ENCODE results near the gene LYPD6.

The LYPD6 gene

GRCh38 chr2:149365931-149366583 is 35.7 kb downstream of the LYPD6 start:
- no peak for TF ChIP-seq ZNF274 (IDR thresholded peaks at IDR 0.05; ENCODE audit: low read depth, low read length)
- H3K4me3 ChIP-seq (ENCODE audit: low read length): no peak overlapping the region

GRCh38 chr2:149370061-149370775 is 39.8 kb downstream of the LYPD6 start:
- H3K4me3 ChIP-seq (ENCODE audit: low read length): no peak overlapping the region
- no peak for TF ChIP-seq ZNF274 (IDR thresholded peaks at IDR 0.05; ENCODE audit: low read depth, low read length)

- TF ChIP-seq ZNF274 (IDR thresholded peaks at IDR 0.05; ENCODE audit: low read depth, low read length): no peak
- no peak overlapping the region for H3K4me3 ChIP-seq (ENCODE audit: low read length)
These were observed 41.1 kb downstream of the LYPD6 start for GRCh38 chr2:149371476-149371875.

DNA sequence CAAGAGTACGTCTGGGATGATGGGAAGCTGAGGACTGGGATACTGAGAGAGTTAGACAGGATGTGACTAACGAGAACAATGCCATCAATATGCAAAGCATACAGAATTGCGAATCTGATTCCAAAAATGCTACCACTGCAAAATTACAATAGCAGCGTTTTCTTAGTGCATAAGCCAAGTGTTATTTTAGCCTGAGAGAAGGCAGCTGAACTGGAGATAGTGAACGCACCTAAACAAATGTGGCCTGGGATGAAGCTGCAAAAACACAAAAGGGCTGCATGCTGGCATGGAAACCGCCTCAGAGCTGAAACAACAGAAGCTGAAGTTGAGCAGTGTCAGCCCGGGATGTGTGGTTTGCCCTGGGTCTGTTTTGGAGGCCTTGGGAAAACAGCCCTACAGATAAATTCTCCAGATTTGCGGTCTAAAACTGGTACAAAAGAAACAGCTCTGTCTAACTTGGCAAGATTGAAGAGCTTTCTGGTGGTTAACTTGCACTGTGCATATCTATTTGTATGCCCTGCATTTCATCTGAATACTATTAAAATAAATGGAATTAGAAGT is 45.5 kb downstream of the LYPD6 start:
- no peak for TF ChIP-seq ZNF274 (IDR thresholded peaks at IDR 0.05; ENCODE audit: low read depth, low read length)

DNA sequence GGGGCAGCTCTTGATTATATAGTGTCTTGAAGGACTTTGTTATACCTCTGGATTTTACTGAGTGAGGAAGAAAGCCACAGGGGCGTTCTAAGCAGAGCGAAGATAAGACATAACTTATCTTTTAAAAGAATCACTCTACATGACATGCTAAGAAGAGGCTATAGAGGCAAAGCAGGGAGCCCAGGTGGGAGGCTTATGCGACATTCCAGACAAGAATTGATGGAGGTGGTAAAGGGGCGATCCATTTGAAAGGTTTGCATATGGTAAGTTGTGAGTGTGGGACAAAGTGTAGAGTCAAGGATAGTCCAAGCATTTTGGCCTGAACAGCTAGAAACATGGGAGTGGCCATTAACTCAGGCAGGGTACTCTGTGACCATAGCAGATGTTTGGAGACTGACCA is 49.8 kb downstream of the LYPD6 start:
- no peak overlapping the region for H3K4me3 ChIP-seq (ENCODE audit: low read length)
- no peak for TF ChIP-seq ZNF274 (IDR thresholded peaks at IDR 0.05; ENCODE audit: low read depth, low read length)

More for the DNA sequence above, 45.5 kb downstream of the LYPD6 start:
- no peak overlapping the region for H3K4me3 ChIP-seq (ENCODE audit: low read length)

DNA sequence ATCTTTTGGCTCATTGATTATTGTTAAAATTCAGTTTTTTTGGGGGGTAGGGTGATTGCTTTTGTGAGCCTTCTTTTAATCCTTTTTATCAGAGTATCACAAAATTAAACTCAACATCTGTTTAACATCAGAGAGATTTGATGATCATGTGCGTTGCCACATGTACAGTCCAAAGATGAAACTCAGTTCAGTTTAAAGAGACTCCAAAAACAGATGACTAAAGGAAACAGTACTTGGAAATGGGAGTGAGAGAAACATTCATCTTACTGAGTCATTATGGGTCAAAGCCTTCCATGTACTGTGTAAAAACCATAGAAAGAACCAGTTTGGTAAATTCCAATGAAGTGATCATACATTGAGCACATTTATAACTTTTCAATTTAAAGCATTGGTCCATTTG is 53.0 kb downstream of the LYPD6 start:
- no peak overlapping the region for H3K4me3 ChIP-seq (ENCODE audit: low read length)
- no peak for TF ChIP-seq ZNF274 (IDR thresholded peaks at IDR 0.05; ENCODE audit: low read depth, low read length)

GRCh38 chr2:149385350-149385749 is 55.0 kb downstream of the LYPD6 start:
- TF ChIP-seq ZNF274 (IDR thresholded peaks at IDR 0.05; ENCODE audit: low read depth, low read length): no peak
- H3K4me3 ChIP-seq (ENCODE audit: low read length): no peak overlapping the region

GRCh38 chr2:149387411-149387810 is 57.0 kb downstream of the LYPD6 start:
- no peak overlapping the region for H3K4me3 ChIP-seq (ENCODE audit: low read length)
- no peak for TF ChIP-seq ZNF274 (IDR thresholded peaks at IDR 0.05; ENCODE audit: low read depth, low read length)

DNA sequence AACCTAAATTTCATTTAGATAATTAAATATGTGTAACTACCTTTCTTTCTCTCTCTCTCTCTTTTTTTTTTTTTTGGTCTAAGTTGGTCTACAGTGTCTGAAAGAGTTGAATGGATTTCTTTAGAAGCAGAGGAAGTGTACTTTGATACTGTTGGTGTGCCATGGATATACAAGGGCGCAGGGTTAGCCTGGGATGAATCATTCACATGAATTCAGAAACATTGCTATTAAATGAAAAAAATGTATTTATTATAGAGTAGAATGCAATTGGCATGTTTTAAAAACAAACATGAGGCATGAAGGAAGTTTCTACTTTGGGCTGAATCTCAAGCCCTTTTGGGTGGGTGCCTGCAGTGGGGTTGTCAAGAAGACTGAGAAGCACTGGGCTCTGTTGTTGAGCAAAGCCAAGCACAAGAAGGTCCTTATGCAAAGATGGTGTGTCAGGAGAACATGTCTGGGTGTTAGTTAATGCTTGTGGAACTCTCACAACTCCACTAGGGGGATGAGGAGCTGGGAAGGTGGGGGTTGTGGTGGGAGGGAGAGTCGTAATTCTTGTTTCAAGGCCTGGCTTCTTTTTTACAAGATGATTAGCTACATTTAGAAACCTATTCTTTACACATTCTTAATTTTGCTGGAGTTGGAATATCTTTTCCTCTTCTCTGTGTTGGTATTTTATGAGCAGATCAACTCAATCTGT is 57.9 kb downstream of the LYPD6 start:
- H3K4me3 ChIP-seq (ENCODE audit: low read length): no peak overlapping the region

DNA sequence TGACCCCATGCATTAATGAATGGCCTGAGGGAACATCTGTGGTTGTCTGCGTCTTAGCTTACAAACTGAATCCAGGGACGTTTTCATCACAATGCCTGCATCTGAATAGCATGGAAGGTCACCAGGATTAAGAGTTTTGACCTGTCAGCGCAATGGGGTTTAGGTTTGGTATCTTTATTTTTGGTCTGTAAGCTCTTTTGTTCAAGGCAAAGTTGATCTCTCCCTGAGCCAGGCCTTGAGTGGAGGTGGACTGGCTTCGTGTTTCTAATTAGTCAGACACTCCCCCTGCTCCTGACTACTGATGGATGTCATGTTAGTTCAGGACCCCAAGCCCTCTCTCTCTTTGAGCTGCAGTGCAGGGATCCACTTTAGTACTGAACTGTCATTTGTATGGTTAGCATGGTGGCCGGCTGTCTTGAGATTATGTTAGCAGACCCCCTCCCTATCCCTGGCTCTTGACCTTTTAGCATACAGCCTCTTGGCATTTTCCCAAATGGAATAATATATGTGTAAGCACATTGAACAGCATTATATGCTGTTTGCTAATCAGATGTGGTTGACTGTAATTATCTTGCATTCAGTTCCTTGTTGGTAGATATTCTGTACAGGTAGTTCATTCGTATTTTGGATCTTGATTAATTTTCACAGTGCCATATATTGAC is 59.2 kb downstream of the LYPD6 start:
- no peak overlapping the region for H3K4me3 ChIP-seq (ENCODE audit: low read length)
- no peak for TF ChIP-seq ZNF274 (IDR thresholded peaks at IDR 0.05; ENCODE audit: low read depth, low read length)

More for the DNA sequence above, 57.9 kb downstream of the LYPD6 start:
- TF ChIP-seq ZNF274 (IDR thresholded peaks at IDR 0.05; ENCODE audit: low read depth, low read length): no peak

DNA sequence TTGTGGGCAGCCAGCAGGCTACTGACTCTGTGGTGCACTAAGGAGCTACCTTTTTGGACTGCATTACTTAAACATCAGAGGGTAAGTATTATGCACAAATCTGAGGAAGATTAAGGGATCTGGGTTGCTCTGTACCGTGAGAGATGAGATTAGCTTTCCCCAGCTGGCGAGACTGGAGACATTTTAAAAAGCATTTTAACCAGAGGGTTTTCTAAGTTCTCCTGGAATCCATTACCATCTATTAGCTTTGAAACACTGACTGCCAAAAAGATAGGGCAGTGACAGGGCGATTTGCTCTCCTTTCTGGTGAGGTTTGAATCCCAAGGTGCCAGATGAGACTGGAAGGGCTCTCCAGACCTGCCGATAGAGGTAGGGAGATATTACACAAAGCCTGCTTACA is 63.2 kb downstream of the LYPD6 start:
- no peak overlapping the region for H3K4me3 ChIP-seq (ENCODE audit: low read length)
- TF ChIP-seq ZNF274 (IDR thresholded peaks at IDR 0.05; ENCODE audit: low read depth, low read length): no peak

DNA sequence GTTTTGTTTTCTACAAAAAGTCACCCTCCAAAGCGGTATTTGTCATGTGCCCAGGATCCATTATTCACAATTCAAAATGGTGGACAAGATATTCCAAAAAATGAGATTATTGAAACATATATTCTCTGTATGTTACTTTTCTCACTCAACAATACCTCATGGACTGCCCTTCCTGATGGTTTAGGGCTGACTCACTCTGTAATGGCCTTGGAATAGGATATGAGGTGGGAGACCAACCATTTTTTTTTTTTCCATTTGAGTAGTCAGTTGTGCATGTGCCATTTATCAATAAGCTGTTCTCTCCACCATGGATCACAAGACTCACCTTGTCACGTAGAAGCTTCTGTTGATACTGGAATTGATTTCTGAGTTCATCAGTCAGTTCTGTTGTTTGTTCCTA is 64.5 kb downstream of the LYPD6 start:
- H3K4me3 ChIP-seq (ENCODE audit: low read length): no peak overlapping the region
- no peak for TF ChIP-seq ZNF274 (IDR thresholded peaks at IDR 0.05; ENCODE audit: low read depth, low read length)

- H3K4me3 ChIP-seq (ENCODE audit: low read length): no peak overlapping the region
- TF ChIP-seq ZNF274 (IDR thresholded peaks at IDR 0.05; ENCODE audit: low read depth, low read length): no peak
These were observed 69.7 kb downstream of the LYPD6 start for GRCh38 chr2:149399934-149400615.

GRCh38 chr2:149400997-149401396 is 70.6 kb downstream of the LYPD6 start:
- TF ChIP-seq ZNF274 (IDR thresholded peaks at IDR 0.05; ENCODE audit: low read depth, low read length): no peak

More at GRCh38 chr2:149400997-149401396, 70.6 kb downstream of the LYPD6 start:
- no peak overlapping the region for H3K4me3 ChIP-seq (ENCODE audit: low read length)
